GM12801 (cell line): Measurements from ENCODE around the gene NOL3.

ENCODE experiments used
- TF ChIP-seq, protein P1 (sequence below): IDR thresholded peaks from one replicate; pipeline ENCODE4 v1.5.1; 2011; ENCODE audit warnings: control low read depth; ENCODE audit not compliant: insufficient read length; ENCODE audit errors: extremely low read depth

The NOL3 gene

DNA sequence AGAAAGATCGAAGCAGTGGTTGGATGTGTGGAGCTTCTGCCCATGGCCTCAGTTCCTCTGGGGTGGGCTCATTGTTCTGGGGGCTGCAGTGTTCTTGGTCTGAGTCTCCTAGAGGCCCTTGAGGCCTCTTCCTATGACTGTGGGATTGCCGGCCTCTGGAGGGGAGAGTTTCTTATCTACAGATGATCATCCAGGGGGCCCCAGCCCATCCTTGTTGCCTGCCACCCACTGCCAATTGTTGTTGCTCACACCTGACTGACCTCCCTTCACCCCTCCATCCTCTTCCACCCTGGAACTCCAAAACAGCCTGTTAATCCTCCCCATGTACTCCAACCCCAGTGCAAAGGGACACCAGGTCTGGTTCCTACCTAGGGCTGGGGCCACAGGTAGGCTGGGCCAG, 25.4 kb upstream of the NOL3 start:
- TF ChIP-seq, protein P1, sequence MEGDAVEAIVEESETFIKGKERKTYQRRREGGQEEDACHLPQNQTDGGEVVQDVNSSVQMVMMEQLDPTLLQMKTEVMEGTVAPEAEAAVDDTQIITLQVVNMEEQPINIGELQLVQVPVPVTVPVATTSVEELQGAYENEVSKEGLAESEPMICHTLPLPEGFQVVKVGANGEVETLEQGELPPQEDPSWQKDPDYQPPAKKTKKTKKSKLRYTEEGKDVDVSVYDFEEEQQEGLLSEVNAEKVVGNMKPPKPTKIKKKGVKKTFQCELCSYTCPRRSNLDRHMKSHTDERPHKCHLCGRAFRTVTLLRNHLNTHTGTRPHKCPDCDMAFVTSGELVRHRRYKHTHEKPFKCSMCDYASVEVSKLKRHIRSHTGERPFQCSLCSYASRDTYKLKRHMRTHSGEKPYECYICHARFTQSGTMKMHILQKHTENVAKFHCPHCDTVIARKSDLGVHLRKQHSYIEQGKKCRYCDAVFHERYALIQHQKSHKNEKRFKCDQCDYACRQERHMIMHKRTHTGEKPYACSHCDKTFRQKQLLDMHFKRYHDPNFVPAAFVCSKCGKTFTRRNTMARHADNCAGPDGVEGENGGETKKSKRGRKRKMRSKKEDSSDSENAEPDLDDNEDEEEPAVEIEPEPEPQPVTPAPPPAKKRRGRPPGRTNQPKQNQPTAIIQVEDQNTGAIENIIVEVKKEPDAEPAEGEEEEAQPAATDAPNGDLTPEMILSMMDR: no peak

DNA sequence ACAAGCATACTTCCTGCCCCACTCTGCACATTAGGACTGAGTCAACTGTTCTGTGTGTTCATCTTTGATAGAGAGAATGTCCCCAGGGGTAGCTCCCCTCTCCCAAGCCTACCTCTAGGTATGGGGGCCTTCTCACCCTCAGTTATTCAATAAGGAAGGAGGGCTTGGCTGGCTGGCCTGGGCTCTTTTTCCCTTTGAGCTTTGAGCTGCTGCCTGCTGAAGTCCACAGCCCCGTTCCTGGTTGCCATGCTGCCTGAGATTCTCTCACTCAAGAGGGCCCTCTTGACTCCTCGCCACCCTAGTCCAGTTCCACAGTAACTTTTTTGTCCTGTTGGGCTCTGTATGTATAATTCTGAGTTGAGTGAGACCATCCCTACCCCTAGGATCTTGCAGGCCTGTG, 24.6 kb upstream of the NOL3 start:
- TF ChIP-seq, protein P1: no peak

DNA sequence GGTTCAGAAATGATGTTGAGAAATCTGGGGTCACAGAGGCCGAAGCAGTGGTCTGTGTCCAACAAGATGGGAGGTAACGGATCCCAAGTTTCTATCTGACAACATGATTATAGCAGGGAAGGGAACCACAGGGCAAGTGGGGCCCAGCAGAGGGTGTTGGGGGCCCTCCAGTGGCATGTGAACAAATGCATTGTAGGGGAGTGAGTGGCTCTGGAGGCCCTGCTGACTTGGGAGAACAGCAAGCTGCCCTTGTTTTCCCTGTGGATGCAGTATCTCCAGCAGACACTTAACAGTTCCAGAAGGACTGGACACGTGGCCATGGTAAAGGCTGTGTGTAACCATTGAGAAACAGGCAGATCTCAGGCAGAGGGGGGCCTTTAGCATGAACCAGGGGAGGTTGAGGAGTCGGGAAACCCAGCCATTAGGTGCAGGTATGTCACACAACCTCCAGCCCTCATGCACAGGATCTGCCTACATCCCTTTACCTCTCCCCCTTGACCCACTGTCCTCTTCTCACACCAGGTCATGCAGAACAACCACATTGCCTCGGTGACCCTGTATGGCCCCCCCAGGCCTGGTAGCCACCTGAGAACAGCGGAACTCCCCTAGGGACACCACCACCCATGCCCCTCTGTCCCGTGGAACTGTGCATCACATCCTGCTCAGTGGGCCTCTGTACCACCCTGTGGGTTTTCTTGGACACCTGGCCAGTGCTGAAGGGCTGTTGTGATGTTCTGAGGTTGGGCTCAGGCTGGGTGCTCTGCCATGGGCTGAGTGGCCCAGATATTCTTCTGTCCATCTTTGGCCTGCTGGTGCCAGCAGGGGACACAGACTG, 23.6 kb upstream of the NOL3 start:
- TF ChIP-seq, protein P1: no peak

DNA sequence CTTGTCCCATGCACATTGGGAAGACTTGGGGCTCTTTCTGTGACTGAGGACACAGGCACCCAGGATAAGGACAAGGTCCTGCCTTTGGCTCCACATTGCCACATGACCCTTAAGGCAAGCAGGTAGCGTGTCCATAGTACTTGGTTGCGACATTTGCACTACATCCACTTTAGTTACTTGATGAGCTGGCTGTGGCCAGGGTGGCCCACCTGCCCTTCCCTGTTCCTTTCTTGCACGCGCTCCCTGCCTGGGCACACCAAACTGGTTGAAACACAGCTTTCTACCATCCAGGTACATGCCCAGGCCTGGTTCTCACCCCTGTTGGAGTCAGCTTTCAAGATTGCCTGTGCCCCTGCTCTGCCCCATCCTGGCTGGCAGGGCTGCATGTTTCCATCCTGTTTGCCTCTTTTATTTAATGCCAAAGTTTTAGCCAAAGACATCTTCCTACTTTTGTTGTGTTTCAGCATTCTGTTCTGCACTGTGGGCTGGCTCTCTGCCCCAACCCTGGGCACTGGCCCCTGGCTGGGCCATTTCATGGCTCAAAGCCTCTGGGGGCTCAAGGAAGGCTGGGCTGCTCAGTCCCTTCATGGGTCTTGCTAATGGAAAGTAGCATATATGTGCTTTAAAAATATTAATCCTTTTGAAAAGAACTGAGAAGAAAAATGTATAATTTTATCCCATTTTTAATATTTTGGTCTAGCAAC, 22.7 kb upstream of the NOL3 start:
- TF ChIP-seq, protein P1: no peak

DNA sequence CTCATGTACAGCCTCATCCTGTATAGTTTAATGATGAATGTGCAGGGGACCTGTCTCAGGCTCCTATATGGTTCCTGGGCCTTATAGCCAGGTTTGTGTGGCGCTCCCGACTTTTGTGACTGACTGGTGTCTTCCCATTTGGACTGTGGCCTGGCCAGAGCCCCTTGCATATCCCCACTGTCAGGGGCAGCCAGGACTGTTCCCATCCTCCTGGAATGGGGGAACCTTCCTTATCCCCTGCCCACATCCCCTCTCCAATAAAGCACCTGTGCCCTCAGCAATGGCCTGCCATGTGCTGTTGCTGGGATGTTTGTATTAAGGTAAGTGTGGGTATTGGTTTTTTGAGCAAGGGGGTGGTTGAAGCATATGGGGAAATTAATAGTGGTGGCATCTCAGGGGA, 22.1 kb upstream of the NOL3 start:
- TF ChIP-seq, protein P1: no peak

DNA sequence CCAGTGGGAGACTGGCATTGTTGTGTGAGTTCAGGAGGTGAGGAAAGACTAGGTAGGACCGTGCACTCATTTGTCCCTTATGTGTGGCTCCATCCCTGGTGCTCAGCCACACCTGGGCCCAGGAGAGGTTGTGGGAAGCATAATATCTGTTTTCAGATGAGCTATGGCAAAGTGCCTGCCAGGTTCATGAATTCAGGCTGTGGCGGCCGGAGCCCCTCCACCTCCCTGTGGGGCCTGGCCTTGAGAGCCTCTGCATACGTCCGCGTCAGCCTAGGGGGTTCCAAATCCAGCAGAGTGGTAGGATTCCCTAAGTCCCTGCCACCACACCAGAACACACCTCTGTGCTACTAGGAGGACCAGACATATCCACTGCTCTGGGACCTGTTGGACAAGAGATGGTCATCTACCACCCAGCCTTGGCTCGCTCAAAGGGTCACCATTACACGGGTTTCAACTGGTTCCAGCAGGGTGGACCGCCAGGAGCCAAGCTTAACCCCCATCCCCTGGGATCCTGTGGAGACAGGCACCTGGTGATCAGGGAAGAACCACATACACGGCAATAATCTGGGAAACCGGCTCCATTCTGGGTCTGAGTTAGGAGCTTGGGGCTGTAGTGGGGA, 21.6 kb upstream of the NOL3 start:
- TF ChIP-seq, protein P1: no peak

DNA sequence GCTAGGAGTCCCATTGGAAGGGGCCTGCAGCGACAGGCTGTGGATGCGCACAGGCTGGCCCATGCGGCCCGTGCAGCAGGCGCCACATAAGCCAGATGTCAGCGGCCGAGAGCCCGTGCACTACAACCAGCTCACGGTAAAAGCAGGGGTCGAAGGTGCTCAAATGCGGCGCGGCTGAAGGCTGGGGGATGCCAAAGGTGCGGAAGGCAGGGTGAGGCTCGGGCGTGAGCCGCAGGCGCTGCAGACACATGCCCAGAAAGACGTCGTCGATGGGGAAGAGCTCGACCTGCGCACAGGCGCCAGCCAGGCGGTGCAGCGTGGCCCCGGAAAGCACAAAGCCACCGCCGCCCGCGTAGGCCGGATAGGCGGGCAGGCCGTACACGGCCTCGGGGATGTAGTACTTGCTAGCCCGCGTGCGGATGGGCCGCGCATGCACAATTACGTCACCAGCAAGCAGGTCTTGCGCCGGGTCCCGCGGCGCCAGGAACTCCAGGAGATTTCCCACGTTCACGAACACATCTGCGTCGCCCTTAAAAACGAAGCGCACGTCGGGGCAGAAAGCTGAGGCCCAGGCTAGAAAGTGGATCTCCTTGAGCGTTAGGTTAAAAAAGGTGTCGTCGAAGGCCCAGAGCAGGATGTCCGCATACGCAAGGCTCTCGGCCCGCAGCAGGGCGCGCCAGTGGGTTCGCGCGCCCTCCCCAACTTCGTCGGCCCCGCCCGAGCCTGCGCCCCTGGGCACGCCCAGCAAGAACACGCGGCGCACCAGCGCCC, 20.9 kb upstream of the NOL3 start:
- TF ChIP-seq, protein P1: no peak
